PFSK-1 (cell line): ENCODE data around the gene BRF1.

Source experiments
- FOXP2 ChIP-seq: optimal IDR thresholded peaks from 2 replicates; pipeline ENCODE3; 2011; ENCODE audit warnings: borderline replicate concordance, control low read depth, inconsistent platforms; ENCODE audit not compliant: insufficient read depth; ENCODE audit errors: extremely low read length, extremely low read depth
- POLR2AphosphoS5 ChIP-seq: IDR thresholded peaks from 2 replicates; pipeline ENCODE4 v1.6.1; 2012; ENCODE audit warnings: low read depth, mild to moderate bottlenecking, control low read depth, low read length, moderate library complexity
- REST ChIP-seq, 2 experiments: IDR thresholded peaks; 2 replicates each; pipeline versions ENCODE4 v1.6.1 to v1.8.0; 2011 to 2012; ENCODE audit warnings: low read depth in 2 of 2, low read length in 2 of 2, control low read depth in 1 of 2, inconsistent platforms in 1 of 2, mild to moderate bottlenecking in 1 of 2, moderate library complexity in 1 of 2; ENCODE audit not compliant: insufficient read depth in 1 of 2
- SIN3A ChIP-seq: IDR thresholded peaks from 2 replicates; pipeline ENCODE4 v1.6.1; 2012; ENCODE audit warnings: mild to moderate bottlenecking, low read length, moderate library complexity, borderline replicate concordance; ENCODE audit not compliant: insufficient read depth
- TAF1 ChIP-seq: IDR thresholded peaks from 2 replicates; pipeline ENCODE4 v1.6.1; 2012; ENCODE audit warnings: low read length, control low read depth, borderline replicate concordance; ENCODE audit not compliant: insufficient read depth

Gene BRF1

DNA sequence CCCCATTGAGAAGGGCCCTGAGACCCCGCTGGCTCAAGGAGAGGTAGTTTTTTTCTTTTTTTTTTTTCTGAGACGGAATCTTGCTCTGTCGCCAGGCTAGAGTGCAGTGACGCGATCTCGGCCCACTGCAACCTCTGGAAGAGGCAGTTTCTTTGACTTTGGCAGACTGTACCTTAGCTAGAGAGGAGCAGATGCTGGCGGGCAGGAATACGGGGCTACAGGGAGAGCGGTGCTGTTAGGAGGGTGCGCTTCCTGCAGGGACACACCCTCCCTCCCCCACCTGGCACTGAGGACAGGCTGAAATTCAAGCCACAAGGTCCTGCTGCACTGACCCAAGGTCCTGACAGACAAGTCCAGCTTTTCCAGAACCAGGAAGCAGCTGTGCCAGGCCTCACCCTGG, 87.4 kb downstream of the BRF1 start:
- TF ChIP-seq REST (IDR thresholded peaks at IDR 0.05; ENCODE audit: insufficient read depth in 1 of 2, low read depth in 2 of 2, low read length in 2 of 2) (no peak), SIN3A (no peak)

DNA sequence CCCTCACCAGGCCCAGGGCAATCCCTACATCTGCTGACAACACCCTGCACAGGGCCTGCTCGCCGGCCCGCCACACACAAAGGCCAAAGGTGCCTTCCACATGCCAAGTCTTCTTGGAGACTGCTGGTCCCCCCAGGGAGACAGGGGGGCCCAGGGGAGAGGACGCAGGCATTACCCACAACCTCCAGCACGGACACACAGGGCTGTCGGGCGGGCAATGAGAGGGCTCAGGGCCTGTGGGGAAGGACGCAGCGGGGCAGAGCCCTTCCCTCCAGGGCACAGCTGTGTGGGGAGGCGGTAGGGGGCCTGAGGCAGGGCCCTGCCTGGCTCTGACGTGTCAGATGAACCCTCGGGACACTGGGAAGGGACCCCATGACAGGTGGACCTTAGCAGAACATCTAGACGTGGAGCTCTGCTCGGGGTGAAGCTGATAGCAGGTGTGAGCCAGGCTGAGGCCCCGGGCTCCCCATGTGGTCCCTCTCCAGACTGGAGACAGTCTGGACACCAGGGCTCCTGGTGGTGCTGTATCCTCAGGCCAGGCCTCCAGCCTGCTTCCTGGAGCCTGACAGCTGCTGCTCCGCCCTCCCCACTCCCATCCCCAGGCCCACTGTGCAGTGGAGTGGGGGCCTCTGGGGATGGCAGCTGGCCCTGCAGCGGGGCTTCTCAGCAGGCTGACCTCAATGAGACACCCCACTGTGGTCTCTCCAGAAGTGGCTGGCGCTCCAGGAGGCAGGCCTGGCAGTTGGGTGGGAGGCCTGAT, 88.1 kb downstream of the BRF1 start:
- TF ChIP-seq POLR2AphosphoS5 (no peak), TAF1 (no peak), REST (IDR thresholded peaks at IDR 0.05; ENCODE audit: insufficient read depth in 1 of 2, low read depth in 2 of 2, low read length in 2 of 2) (no peak), FOXP2 (no peak), SIN3A (no peak)

- TF ChIP-seq POLR2AphosphoS5 (no peak), REST (IDR thresholded peaks at IDR 0.05; ENCODE audit: insufficient read depth in 1 of 2, low read depth in 2 of 2, low read length in 2 of 2) (no peak), SIN3A (no peak), TAF1 (no peak), FOXP2 (no peak)
Observed at GRCh38 chr14:105211758-105212089, 89.1 kb downstream of the BRF1 start.

DNA sequence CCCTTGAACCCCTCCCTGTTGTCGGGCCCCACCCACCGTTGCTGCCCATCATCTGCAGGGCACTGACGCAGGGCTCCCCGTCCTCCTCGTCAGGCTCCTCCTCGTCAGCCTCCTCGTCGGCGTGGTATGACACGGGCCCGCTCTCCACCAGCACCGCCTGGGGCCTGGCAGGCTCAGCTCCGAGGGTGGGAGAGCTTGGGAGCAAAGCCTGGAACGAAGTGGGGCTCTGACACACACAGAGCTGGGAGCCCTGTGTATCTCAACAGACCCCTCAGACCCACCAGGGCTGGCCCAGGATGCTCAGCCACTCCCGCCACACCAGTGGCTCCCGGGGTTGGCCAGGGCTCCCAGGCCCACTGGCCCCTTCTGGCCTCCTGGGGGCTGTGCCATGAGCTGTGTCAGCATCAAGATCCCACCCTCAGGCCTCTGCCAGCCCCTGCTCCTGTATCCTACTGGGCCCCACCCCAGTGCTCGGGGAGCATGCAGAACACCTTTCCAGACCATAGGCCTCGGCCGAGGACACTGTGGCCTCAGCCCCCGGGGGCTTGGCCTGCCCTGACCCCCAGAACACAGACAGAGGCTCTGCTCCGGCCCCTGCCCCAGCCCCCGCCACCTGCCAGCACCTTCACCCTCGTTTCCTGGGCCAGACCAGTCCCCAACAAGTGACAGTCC, 89.6 kb downstream of the BRF1 start:
- TF ChIP-seq POLR2AphosphoS5 (no peak), SIN3A (no peak), TAF1 (no peak), FOXP2 (no peak)

GRCh38 chr14:105210266-105211025, 90.4 kb downstream of the BRF1 start:
- TF ChIP-seq REST (IDR thresholded peaks at IDR 0.05; ENCODE audit: insufficient read depth in 1 of 2, low read depth in 2 of 2, low read length in 2 of 2) (no peak), POLR2AphosphoS5 (no peak), SIN3A (no peak), TAF1 (no peak), FOXP2 (no peak)
